MCF 10A (cell line): Measurements from ENCODE around the gene DDRGK1. TPM values are rescaled to one million over a fixed set of nuclear protein-coding genes. Genes with fewer than 3 reads are reported as not detected.

Source experiments
- BruUV-seq: library from RNA; stranded (reverse); fragments of 400-500 nt; replicated peaks from 2 replicates; lab custom pipeline; 2021; lab: Mats Ljungman, UMichigan
- CTCF ChIA-PET: fragments of 300-600 bp; sonication (Branson Sonifier 250); formaldehyde crosslinking; extraction: SDS; loops from one replicate; lab custom pipeline; 2021; ENCODE audit warnings: antibody characterized with exemption, inconsistent platforms; lab: Yijun Ruan, JAX
- POLR2A ChIA-PET: fragments of 300-600, 350-650 bp; sonication (Branson Sonifier 250); formaldehyde crosslinking; extraction: SDS; loops from one replicate; lab custom pipeline; 2020; ENCODE audit warnings: antibody characterized with exemption, inconsistent platforms; lab: Yijun Ruan, JAX
- DNase-seq: peaks from one replicate; pipeline ENCODE4 v3.0.0-alpha.2; 2018; ENCODE audit not compliant: unreplicated experiment
- H3K27ac Mint-ChIP-seq: one replicate; pipeline ENCODE4 v1.8.0; 2022; ENCODE audit warnings: mild to moderate bottlenecking, low read depth, mixed read lengths; ENCODE audit not compliant: unreplicated experiment
- H3K27me3 Mint-ChIP-seq: one replicate; pipeline ENCODE4 v1.8.0; 2022; ENCODE audit warnings: mixed read lengths; ENCODE audit not compliant: insufficient read depth, unreplicated experiment
- H3K36me3 Mint-ChIP-seq: one replicate; pipeline ENCODE4 v1.8.0; 2022; ENCODE audit warnings: mild to moderate bottlenecking, moderate library complexity, mixed read lengths; ENCODE audit not compliant: insufficient read depth, unreplicated experiment
- H3K4me1 Mint-ChIP-seq: one replicate; pipeline ENCODE4 v1.8.0; 2022; ENCODE audit warnings: mixed read lengths; ENCODE audit not compliant: insufficient read depth, unreplicated experiment
- H3K4me3 Mint-ChIP-seq: one replicate; pipeline ENCODE4 v1.8.0; 2022; ENCODE audit warnings: mild to moderate bottlenecking, moderate library complexity, mixed read lengths; ENCODE audit not compliant: unreplicated experiment
- H3K9me3 Mint-ChIP-seq: one replicate; pipeline ENCODE4 v1.8.0; 2022; ENCODE audit warnings: mixed read lengths; ENCODE audit not compliant: unreplicated experiment
- CTCF ChIP-seq: fragments of 200-600 bp; IDR thresholded peaks from one replicate; pipeline ENCODE4 v1.8.0; 2022; ENCODE audit warnings: antibody characterized with exemption, mild to moderate bottlenecking; ENCODE audit not compliant: unreplicated experiment
- intact Hi-C: fragments of 100-400 bp; cut with micrococcal nuclease; formaldehyde crosslinking; loops from 2 replicates; pipeline ENCODE4 v1.14.1; 2022
- total RNA-seq: library from RNA; stranded (reverse); gene quantifications from 2 replicates; pipeline ENCODE4 v1.2.3, GENCODE V29; 2022

Gene DDRGK1
- total RNA-seq, 1 experiment from 2014 or later = 116 TPM

GRCh38 chr20:3209946-3210317 is 5.5 kb upstream of the DDRGK1 start:
- Mint-ChIP-seq H3K27ac (peak overlapping the region; percentile 99), H3K9me3 (no peaks in the 10 kb centered on the region), H3K4me3 (peak overlapping the region; percentile 100), H3K36me3 (peaks cover 17% of the 10 kb centered on the region), H3K27me3 (no peaks in the 10 kb centered on the region), H3K4me1 (no peaks in the 10 kb centered on the region)
- TF ChIP-seq CTCF = no peak
- POLR2A ChIA-PET = interaction anchor here (0.9 to 4.8 kb wide), 21 partner anchors 9 to 334 kb away, joined by 3 to 37 read pairs (median 5); partner anchors contain the start of genes FASTKD5, SLC4A11 and UBOX5
- CTCF ChIA-PET = interaction anchor here (0.6 to 4.4 kb wide), 5 partner anchors 9 to 271 kb away, joined by 3 to 37 read pairs (median 3); partner anchors contain the start of genes FASTKD5 and UBOX5
- intact Hi-C loops = no loop called here
- peak; percentile 18 for DNase-seq
- BruUV-seq = no TSS peak

DNA sequence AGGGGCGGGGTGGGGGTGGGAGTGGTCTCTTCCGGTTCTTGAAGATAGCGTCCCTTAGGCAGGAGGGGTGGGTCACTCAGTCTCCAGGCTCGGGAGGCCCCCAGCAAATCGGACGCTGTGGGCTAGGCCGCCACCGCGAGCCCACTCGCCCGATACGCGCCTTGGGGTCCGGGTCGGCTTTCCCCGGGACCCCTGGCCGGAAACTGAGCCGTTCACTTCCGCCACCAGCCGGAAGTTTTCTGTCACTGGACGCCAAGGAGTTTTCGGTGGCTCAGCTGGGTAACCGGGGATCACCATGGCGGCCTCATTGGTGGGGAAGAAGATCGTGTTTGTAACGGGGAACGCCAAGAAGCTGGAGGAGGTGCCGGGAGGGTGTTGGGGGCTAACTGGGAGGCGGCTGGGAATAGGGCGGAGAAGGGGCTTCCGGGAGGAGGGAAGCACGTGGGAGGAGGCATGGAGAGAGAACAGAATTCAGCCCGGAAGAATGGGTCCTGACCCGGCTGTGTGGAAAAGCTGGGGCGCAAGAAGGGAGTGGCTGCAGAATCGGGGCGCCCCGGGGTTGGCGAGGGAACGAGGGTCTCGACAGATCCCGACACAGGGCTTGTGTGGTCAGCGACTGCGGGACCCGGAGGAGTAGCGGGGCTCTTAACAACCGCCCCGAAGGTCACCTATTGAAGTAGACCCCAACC is 4.9 kb upstream of the DDRGK1 start, which contains the start of gene ITPA:
ITPA (plus strand) TSS at position 242 of the 689 bp plus-strand sequence; CDS start at position 296, 54 bp downstream.
- intact Hi-C loops = no loop called here
- BruUV-seq = TSS peak; percentile 59
- H3K4me3 Mint-ChIP-seq = peak within 1 kb of the TSS; percentile 100
- H3K4me1 Mint-ChIP-seq = no peaks in the 10 kb centered on the region
- ChIA-PET POLR2A (interaction anchor here (0.7 to 4.8 kb wide), 24 partner anchors 10 to 557 kb away, joined by 3 to 37 read pairs (median 4); partner anchors contain the start of genes FASTKD5, NOP56, PTPRA and SLC4A11), CTCF (interaction anchor here (0.6 to 4.4 kb wide), 6 partner anchors 10 to 270 kb away, joined by 3 to 37 read pairs (median 5); partner anchors contain the start of genes FASTKD5 and UBOX5)
- DNase-seq = peak; percentile 49
- no peaks in the 10 kb centered on the region for H3K27me3 Mint-ChIP-seq
- no peaks in the 10 kb centered on the region for H3K9me3 Mint-ChIP-seq
- no peak for TF ChIP-seq CTCF
- peak within 1 kb of the TSS; percentile 99 for H3K27ac Mint-ChIP-seq
- peaks cover 13% of the 10 kb centered on the region for H3K36me3 Mint-ChIP-seq

GRCh38 chr20:3208786-3209256 is 4.3 kb upstream of the DDRGK1 start:
- Mint-ChIP-seq H3K9me3 (no peaks in the 10 kb centered on the region), H3K4me1 (no peaks in the 10 kb centered on the region), H3K27ac (peak overlapping the region; percentile 99), H3K4me3 (peak overlapping the region; percentile 100), H3K36me3 (peaks cover 10% of the 10 kb centered on the region), H3K27me3 (no peaks in the 10 kb centered on the region)
- CTCF ChIA-PET = interaction anchor here (0.9 to 4.4 kb wide), 5 partner anchors 10 to 270 kb away, joined by 3 to 37 read pairs (median 7); no protein-coding TSS in a partner anchor
- no peak for DNase-seq
- BruUV-seq = TSS peak; percentile 61
- intact Hi-C loops = no loop called here
- POLR2A ChIA-PET = interaction anchor here (0.6 to 4.8 kb wide), 24 partner anchors 11 to 557 kb away, joined by 3 to 37 read pairs (median 4); partner anchors contain the start of genes FASTKD5, LZTS3, NOP56 and PTPRA
- no peak for TF ChIP-seq CTCF
